HTERT RPE-1 (cell line): ENCODE measurements around the gene CKS1B.

Experiments
- in situ Hi-C: fragments of 300-500 bp; cut with MboI; formaldehyde crosslinking; loops from 4 replicates; pipeline ENCODE4 v1.14.3; 2020; ENCODE audit warnings: low sequenced_read_pairs

Gene CKS1B

DNA sequence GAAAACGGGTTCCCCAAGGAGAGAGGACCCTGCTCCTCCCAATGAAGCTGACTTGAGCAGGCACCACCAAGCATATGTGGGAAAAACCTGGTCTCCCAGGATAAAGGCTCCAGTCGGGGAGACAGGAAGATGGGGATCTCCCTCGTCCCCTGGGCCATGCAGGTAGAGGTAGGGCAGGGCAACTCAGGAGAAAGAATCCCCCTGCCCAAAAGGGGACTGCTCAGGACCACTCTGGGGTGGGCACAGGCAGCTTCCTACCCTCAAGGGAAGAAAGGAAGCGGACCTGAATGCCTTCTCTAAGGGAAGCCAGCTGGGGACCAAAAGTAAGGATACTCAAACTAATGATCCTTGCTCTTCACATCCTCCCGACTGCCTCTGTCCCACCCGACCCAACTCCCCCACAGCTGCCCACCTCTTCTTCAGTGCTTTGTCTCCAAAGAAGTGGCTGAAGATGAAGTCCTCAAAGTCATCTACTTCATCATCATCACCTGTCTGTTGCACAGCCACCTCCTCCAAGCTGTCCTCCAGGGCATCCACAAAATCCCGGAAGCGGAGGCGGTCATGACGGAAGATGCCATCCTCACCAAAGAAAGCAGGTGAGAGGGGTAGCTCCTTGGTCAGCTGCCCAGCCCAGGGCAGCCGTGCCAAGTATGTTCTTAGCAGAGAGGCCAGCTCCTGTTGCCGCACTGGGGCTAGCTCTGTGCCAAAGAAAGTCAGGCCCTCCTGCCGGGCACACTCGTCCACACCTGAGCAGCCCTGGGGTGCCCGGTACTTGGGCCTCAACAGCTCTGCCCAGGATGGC is 29.1 kb upstream of the CKS1B start:
- in situ Hi-C loops: no loop called here

GRCh38 chr1:154945962-154946850 is 28.3 kb upstream of the CKS1B start:
- in situ Hi-C loops: no loop called here

- in situ Hi-C loops: no loop called here
Observed at GRCh38 chr1:154948079-154948478, 26.4 kb upstream of the CKS1B start.

GRCh38 chr1:154951901-154952657 is 22.4 kb upstream of the CKS1B start:
- in situ Hi-C loops: no loop called here

DNA sequence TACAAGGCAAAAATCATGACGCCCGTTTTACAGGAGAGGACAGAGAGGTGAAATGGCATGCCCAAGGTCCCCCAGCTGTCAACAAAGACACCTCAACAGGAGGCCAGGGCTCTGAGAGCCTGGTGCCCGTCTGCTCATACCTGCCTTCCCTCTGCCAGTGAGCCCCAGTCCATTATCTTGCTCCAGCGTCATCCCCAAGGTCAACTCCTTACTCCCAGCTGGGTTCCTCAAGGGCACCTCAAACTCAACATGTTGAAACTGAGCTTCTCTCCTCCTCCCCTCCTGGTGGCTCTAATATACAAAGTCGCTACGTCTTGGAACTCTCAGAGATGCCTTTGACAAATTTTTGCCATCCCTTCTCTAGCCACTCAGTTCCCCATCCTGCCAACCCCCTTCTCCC is 21.8 kb upstream of the CKS1B start:
- in situ Hi-C loops: no loop called here

GRCh38 chr1:154953611-154954038 is 20.9 kb upstream of the CKS1B start:
- in situ Hi-C loops: no loop called here

GRCh38 chr1:154954541-154954940 is 19.9 kb upstream of the CKS1B start:
- in situ Hi-C loops: no loop called here

- in situ Hi-C loops: no loop called here
Observed at GRCh38 chr1:154955039-154955717, 19.3 kb upstream of the CKS1B start.

DNA sequence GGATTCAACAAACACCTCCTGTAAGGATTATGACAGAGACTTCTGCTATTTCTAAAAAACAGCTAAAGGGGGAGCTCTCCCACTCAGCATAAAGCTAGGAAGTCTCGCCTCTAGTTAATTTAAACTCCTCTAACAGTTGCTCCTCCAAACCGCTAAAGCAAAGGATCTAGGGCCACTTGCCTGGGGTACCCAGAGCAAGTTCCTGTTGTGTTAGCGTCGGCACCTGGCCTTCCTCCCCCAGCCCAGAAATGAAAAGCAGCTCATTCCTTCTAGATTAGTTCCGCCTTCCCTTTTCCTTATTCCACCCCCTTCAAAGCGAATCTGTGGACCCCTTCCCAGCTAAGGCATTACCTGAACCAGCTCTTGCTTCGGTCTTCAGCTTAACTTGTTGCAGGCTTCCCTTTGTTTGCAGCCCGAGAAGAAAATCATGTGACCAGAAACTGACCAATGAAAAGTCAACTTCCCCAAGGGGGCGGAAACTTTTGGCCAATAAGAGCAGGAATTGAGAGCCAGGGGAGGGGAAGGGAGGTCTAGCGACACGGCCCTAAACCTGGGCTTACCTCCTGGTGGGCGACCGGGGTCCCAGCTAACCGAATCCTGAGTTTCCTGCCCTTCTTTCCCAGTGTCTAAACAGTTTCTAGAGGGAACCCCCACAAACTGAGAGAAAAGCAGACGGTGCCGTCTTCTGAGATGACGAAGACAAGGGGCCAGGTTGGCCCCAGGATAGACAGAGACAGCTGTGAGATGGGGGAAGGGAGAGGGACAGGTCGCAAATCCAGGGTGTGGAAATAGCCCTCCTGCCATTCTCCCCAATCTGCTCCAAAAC is 18.6 kb upstream of the CKS1B start, which contains the start of gene PBXIP1:
TSS of gene PBXIP1 (minus strand) at position 382 of the 826 bp plus-strand sequence. CDS start 2,378 bp downstream, outside the sequence.
- in situ Hi-C loops: no loop called here

GRCh38 chr1:154956544-154956941 is 17.9 kb upstream of the CKS1B start:
- in situ Hi-C loops: no loop called here

DNA sequence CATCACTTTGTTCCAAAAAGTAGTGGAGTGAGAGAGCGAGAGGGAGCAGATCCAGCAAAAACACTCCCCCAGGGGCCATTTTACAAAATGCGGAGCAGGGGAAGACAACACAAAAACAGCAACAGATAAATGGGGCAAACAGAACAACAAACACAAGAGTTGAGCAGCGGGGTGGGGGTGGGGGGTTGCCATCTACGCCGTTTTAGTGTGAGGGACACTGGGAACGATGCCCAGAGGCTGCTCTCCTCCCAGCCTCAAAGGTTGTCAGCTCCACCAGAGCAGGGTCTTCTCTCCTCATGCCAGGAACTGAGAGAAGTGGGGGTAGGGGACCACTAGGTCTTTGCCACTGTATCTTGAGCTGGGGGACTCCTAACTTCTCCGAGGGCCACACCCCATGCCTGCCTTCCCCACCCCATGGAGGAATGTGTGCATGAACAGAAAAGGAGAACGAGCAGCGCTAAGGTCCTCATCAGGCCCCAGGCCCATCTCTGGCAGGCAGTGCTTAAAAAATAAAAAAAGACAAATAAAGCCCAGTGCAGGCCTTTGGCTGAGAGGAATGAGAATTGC is 17.3 kb upstream of the CKS1B start:
- in situ Hi-C loops: no loop called here

GRCh38 chr1:154958036-154958435 is 16.4 kb upstream of the CKS1B start:
- in situ Hi-C loops: no loop called here

- in situ Hi-C loops: no loop called here
Observed at GRCh38 chr1:154958681-154959425, 15.6 kb upstream of the CKS1B start.

- in situ Hi-C loops: no loop called here
Observed at GRCh38 chr1:154959426-154959780, 15.1 kb upstream of the CKS1B start.

DNA sequence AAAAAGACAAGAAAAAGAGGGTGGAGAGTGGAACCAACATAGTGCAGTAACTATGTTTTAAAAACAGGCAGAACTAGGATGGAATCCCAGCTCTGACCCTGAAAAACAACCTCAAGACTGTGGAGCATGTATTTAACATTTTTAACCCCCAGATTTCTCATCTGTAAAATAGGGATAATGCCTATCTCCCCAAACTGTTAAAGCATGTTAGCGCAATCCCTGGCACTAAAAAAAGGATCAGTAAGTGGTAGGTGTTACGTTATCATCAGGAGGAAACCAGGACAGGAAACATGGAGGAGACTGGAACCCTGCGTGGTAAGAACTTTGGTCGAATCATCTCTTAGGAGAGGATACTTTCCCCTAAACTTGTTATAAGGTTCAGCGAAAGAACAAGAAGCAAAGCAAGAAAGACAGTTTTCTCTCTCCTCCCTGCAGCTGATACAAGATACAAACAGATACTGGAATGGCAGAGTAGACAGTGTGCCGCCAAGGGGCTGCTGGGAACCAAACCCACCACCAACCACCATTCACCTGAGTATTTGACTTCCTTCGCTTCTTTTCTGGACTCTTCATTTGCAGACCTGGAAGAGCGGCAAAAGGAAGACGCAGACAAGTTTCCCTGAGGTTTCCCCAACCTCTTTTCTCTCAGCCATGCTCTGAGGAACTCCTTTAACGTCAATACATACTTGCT is 13.9 kb upstream of the CKS1B start:
- in situ Hi-C loops: no loop called here

GRCh38 chr1:154961207-154962155 is 13.0 kb upstream of the CKS1B start, which contains the start of gene PYGO2:
PYGO2 (minus strand) TSS chr1:154961782; CDS start chr1:154961576, 206 bp downstream.
- in situ Hi-C loops: no loop called here
